Measurements from ENCODE around the gene TNS1.

DNA sequence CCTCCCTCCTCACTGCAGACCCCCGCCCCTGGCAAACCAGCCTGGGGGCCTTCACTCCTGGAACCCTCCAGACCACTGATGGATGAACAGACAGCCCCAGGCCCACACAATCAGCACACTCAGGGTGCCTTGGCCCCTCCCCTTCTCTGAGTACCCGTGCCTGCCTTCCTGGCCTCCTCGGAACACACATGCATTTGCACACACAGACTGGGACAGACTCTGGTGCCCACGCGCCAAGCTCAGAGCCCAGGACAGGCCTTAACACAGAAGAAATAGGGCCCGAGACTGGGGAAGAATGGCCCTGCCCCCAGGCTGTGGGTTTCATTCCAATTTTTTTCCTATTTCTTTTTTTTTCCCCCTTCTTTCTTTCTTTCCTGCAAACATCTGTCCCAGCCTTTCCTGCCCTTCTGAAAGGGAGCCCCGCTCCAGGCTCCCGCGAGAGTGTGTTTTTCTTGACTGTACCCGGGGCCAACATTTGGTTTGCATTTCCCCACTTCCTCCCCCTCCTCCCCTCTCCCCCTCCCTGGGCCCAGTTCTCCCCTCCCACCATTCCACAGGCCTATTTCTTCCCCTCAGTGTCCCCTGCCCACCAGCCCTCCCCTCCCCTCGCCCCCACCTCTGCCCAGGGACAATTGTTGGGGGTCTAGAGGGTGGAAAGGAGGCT is 618 bp upstream of the TNS1 start:
- TF ChIP-seq RAD21 (IDR thresholded peaks at IDR 0.05; ENCODE audit: insufficient read depth, low read depth, low read length) (no peak), HCFC1 (IDR thresholded peaks at IDR 0.05; ENCODE audit: low read length) (no peak)
- TF ChIP-seq, protein P1, sequence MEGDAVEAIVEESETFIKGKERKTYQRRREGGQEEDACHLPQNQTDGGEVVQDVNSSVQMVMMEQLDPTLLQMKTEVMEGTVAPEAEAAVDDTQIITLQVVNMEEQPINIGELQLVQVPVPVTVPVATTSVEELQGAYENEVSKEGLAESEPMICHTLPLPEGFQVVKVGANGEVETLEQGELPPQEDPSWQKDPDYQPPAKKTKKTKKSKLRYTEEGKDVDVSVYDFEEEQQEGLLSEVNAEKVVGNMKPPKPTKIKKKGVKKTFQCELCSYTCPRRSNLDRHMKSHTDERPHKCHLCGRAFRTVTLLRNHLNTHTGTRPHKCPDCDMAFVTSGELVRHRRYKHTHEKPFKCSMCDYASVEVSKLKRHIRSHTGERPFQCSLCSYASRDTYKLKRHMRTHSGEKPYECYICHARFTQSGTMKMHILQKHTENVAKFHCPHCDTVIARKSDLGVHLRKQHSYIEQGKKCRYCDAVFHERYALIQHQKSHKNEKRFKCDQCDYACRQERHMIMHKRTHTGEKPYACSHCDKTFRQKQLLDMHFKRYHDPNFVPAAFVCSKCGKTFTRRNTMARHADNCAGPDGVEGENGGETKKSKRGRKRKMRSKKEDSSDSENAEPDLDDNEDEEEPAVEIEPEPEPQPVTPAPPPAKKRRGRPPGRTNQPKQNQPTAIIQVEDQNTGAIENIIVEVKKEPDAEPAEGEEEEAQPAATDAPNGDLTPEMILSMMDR (IDR thresholded peaks at IDR 0.05 in 2 of 3, conservative IDR thresholded peaks at IDR 0.05 in 1 of 3; ENCODE audit: control insufficient read depth in 2 of 3, extremely low read depth in 1 of 3, insufficient read depth in 1 of 3, low read depth in 3 of 3, low read length in 3 of 3), result no peak
